Thyroid gland (tissue), 4 donors: ENCODE results near the gene ST6GALNAC3. TPM values are rescaled to one million over a fixed set of nuclear protein-coding genes. Genes with fewer than 3 reads are reported as not detected.
A peak's percentile ranks its signal among the peaks of the same experiment; 100 is the strongest.

Experiments used
- DNase-seq, 2 donors: peaks; one replicate each; pipeline ENCODE4 v3.0.0-alpha.2; 2019
- H3K27ac ChIP-seq, 3 donors: fragments of 200-600 bp; sonication (generic); 1 replicate in 2 of 3; 2 replicates in 1 of 3; pipeline ENCODE4 v1.5.1; 2016 to 2019; ENCODE audit warnings: mild to moderate bottlenecking in 1 of 3, moderate library complexity in 1 of 3
- H3K27me3 ChIP-seq: fragments of 200-600 bp; sonication (generic); one replicate; pipeline ENCODE4 v1.5.1; 2019
- H3K36me3 ChIP-seq, 2 donors: fragments of 200-600 bp; sonication (generic); one replicate each; pipeline ENCODE4 v1.5.1; 2016 to 2019
- H3K4me1 ChIP-seq, 2 donors: fragments of 200-600 bp; sonication (generic); one replicate each; pipeline ENCODE4 v1.5.1; 2017 to 2019
- H3K4me3 ChIP-seq, 3 donors: fragments of 200-600 bp; sonication (generic); replicated peaks in 1 of 3; 1 replicate in 2 of 3; 2 replicates in 1 of 3; pipeline ENCODE4 v1.5.1; 2016; ENCODE audit warnings: mild to moderate bottlenecking in 1 of 3
- H3K9me3 ChIP-seq: fragments of 200-600 bp; sonication (generic); one replicate; pipeline ENCODE4 v1.5.1; 2017
- CTCF ChIP-seq, 6 experiments: fragments of 200-600 bp in 3 of 6; fragments of 450-650 bp in 3 of 6; sonication (generic) in 3 of 6; IDR thresholded peaks; one replicate each; pipeline ENCODE4 v1.5.1; 2016 to 2019; ENCODE audit warnings: antibody characterized with exemption in 6 of 6, mild to moderate bottlenecking in 2 of 6, inconsistent platforms in 1 of 6, moderate library complexity in 1 of 6
- POLR2A ChIP-seq, 2 donors: fragments of 450-650 bp; IDR thresholded peaks; one replicate each; pipeline ENCODE4 v1.6.1; 2017; ENCODE audit warnings: antibody characterized with exemption in 2 of 2, mild to moderate bottlenecking in 2 of 2, moderate library complexity in 1 of 2
- WGBS, 2 donors: methylation state at CpG; one replicate each; pipeline ENCODE4 v1.1.5; 2017; 5-methylcytosine and 5-hydroxymethylcytosine counted together
- intact Hi-C: fragments of 100-400 bp; cut with DNase I; formaldehyde crosslinking; loops from one replicate; pipeline ENCODE4 v1.15.1; 2023
- total RNA-seq, 4 donors: library from RNA; depleted of rRNA; stranded (reverse); fragments of >200 nt; gene quantifications; one replicate each; pipeline ENCODE4 v1.2.3, GENCODE V29; 2016

The ST6GALNAC3 gene
- total RNA-seq, 4 donors from 2014 or later: 17.4 to 35.6 (median 31.6) TPM

- TF ChIP-seq POLR2A (IDR thresholded peaks at IDR 0.05) (no peak), CTCF (IDR thresholded peaks at IDR 0.05) (peak in 3 of 6 experiments; percentile 50 to 63 (median 51))
- H3K36me3 ChIP-seq: no peaks in the 10 kb centered on the region
- intact Hi-C loops: no loop called here
- no peak overlapping the region for H3K4me3 ChIP-seq
- H3K4me1 ChIP-seq: no peaks in the 10 kb centered on the region
- H3K9me3 ChIP-seq: no peaks in the 10 kb centered on the region
- peak; percentile 4 to 37 for DNase-seq
- 46 to 93% methylated on average over 2 of the region's 2 CpGs for WGBS, 2 donors
- H3K27me3 ChIP-seq: no peaks in the 10 kb centered on the region
- no peak overlapping the region for H3K27ac ChIP-seq
These were observed 39.5 kb upstream of the ST6GALNAC3 start for GRCh38 chr1:76035053-76035452.

DNA sequence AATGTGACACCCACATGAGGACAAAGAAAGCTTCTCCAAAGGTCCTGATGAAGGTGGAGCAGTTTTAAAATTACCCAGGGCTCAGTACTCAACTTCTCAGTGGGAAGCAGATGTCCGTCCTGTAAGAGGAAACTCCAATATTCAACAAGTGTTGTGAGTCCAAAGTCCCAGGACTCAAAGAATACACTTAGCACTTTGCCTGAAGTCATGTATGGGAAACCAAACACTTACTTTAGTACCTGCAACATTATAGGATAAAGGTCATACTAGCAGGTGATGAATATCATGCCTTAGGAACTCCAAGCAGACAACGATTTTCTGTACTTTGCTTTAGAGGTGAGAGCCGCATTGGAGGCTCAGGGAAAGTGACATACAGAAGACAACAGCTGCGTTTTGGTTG lies 37.2 kb upstream of the ST6GALNAC3 start:
- Histone ChIP-seq H3K27ac (no peak overlapping the region), H3K36me3 (no peaks in the 10 kb centered on the region), H3K4me3 (no peak overlapping the region), H3K4me1 (no peaks in the 10 kb centered on the region), H3K9me3 (no peaks in the 10 kb centered on the region), H3K27me3 (no peaks in the 10 kb centered on the region)
- TF ChIP-seq CTCF (IDR thresholded peaks at IDR 0.05): no peak
- no peak for TF ChIP-seq POLR2A (IDR thresholded peaks at IDR 0.05)
- 70 to 81% methylated on average over 4 of the region's 4 CpGs for WGBS, 2 donors
- intact Hi-C loops: no loop called here
- no peak for DNase-seq

- H3K27ac ChIP-seq: no peak overlapping the region
- TF ChIP-seq POLR2A (IDR thresholded peaks at IDR 0.05) (no peak), CTCF (IDR thresholded peaks at IDR 0.05) (no peak)
- no peak overlapping the region for H3K4me3 ChIP-seq
- no peaks in the 10 kb centered on the region for H3K27me3 ChIP-seq
- H3K36me3 ChIP-seq: no peaks in the 10 kb centered on the region
- 75 to 77% methylated on average over 3 of the region's 3 CpGs for WGBS, 2 donors
- H3K9me3 ChIP-seq: no peaks in the 10 kb centered on the region
- intact Hi-C loops: no loop called here
- H3K4me1 ChIP-seq: no peaks in the 10 kb centered on the region
- no peak for DNase-seq
These were observed 36.1 kb upstream of the ST6GALNAC3 start for GRCh38 chr1:76038287-76039004.

- Histone ChIP-seq H3K9me3 (no peaks in the 10 kb centered on the region), H3K4me1 (peaks cover 0 to 6% of the 10 kb centered on the region in 2 donors), H3K36me3 (no peaks in the 10 kb centered on the region), H3K4me3 (no peak overlapping the region), H3K27me3 (no peaks in the 10 kb centered on the region), H3K27ac (no peak overlapping the region)
- WGBS, 2 donors: 93 to 97% methylated on average over 2 of the region's 2 CpGs
- intact Hi-C loops: no loop called here
- TF ChIP-seq POLR2A (IDR thresholded peaks at IDR 0.05) (no peak), CTCF (IDR thresholded peaks at IDR 0.05) (no peak)
- DNase-seq: no peak
These were observed 28.4 kb upstream of the ST6GALNAC3 start for GRCh38 chr1:76046149-76046548.

DNA sequence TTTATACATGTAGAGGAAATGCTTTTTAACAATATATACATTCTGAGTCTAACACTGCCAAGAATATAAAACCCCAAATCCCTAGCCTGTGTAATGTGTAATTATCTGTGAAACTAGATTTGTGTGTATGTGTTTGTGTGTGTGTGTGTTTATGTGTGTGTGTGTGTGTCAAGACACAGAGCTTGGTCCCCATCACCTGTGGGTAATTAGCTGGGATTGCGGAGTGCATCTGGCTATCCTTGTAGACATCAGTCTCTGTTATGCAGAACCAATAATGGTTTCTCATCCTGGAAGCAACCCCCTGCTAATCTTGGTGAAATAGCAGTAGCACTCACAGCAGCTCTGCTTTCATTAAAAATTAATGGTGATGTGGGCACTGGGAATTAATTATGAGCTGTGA lies 26.3 kb upstream of the ST6GALNAC3 start:
- H3K4me1 ChIP-seq: peaks cover 0 to 6% of the 10 kb centered on the region in 2 donors
- no peak for DNase-seq
- no peak for TF ChIP-seq POLR2A (IDR thresholded peaks at IDR 0.05)
- TF ChIP-seq CTCF (IDR thresholded peaks at IDR 0.05): no peak
- intact Hi-C loops: no loop called here
- H3K36me3 ChIP-seq: no peaks in the 10 kb centered on the region
- 91 to 93% methylated on average over 1 of the region's 1 CpG for WGBS, 2 donors
- no peak overlapping the region for H3K4me3 ChIP-seq
- H3K27me3 ChIP-seq: no peaks in the 10 kb centered on the region
- H3K9me3 ChIP-seq: no peaks in the 10 kb centered on the region
- H3K27ac ChIP-seq: no peak overlapping the region
